Measurements from ENCODE around the gene AP1G2. TPM values are rescaled to one million over a fixed set of nuclear protein-coding genes. Genes with fewer than 3 reads are reported as not detected.
A peak's percentile ranks its signal among the peaks of the same experiment; 100 is the strongest.

AP1G2 gene
- total and polyA plus RNA-seq, 2 of the 13 experiments (the other 11 are each of a cell fraction or from before 2014, with no cell fraction given), result 96.9 to 611 TPM

DNA sequence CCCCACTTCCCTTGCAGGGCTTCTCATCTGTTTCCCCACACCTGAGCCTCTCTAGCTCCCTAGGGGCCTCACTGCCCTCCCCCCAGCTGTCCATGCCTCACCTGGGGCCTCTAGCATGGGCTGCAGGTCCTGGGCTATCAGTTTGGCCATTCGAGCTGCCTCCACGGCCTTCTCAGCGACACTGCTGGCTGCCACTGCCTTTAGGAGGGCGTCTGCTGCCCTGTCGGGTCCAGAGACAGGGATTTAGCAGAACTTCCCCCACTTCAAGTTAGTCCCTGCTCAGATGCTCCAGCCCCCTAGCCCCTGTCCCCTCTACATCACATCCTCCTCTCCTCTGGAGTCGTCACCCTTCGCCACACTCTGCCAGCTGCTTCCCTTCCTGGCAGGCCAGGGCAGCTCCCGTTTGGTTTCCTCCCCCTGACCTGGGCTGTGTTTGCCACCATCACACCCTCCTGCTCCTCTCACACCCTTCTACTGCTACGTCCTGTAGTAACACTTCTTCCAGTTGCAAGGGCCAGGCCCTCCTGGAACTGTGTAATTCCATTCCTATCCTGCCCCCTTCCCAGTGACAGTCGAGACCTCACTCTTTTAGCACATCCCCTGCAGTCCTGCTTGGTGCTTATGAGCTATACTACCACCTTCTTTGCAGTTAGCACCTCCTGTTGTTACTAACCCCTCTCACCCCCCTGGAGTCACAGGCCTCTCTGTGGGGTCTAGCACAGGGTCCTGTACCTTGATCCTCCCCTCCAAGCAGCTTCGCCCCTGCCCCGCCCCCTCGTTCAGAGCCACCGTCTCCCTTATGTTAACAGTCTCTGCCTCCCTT, 4.3 kb upstream of the AP1G2 start (continued):
- TF ChIP-seq ZHX2 (IDR thresholded peaks at IDR 0.05; ENCODE audit: low read depth) (no peak), ZHX2 (CRISPR knock-in tag; IDR thresholded peaks at IDR 0.05; ENCODE audit: borderline replicate concordance) (no peak), ZNF619 (CRISPR knock-in tag; IDR thresholded peaks at IDR 0.05) (peak; percentile 80; the same call in 1 of the 2 replicates), RERE (CRISPR knock-in tag; IDR thresholded peaks at IDR 0.05; ENCODE audit: low read depth) (no peak), MIXL1 (CRISPR knock-in tag; IDR thresholded peaks at IDR 0.05) (no peak), ZNF605 (CRISPR knock-in tag; IDR thresholded peaks at IDR 0.05) (no peak), ZNF747 (CRISPR knock-in tag; IDR thresholded peaks at IDR 0.05; ENCODE audit: borderline replicate concordance) (no peak), TBP (CRISPR knock-in tag; IDR thresholded peaks at IDR 0.05) (no peak)
- TF ChIP-seq, protein P1, sequence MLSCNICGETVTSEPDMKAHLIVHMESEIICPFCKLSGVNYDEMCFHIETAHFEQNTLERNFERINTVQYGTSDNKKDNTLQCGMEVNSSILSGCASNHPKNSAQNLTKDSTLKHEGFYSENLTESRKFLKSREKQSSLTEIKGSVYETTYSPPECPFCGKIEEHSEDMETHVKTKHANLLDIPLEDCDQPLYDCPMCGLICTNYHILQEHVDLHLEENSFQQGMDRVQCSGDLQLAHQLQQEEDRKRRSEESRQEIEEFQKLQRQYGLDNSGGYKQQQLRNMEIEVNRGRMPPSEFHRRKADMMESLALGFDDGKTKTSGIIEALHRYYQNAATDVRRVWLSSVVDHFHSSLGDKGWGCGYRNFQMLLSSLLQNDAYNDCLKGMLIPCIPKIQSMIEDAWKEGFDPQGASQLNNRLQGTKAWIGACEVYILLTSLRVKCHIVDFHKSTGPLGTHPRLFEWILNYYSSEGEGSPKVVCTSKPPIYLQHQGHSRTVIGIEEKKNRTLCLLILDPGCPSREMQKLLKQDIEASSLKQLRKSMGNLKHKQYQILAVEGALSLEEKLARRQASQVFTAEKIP (CRISPR knock-in tag; IDR thresholded peaks at IDR 0.05; ENCODE audit: borderline replicate concordance), result no peak
- TF ChIP-seq, protein P2, sequence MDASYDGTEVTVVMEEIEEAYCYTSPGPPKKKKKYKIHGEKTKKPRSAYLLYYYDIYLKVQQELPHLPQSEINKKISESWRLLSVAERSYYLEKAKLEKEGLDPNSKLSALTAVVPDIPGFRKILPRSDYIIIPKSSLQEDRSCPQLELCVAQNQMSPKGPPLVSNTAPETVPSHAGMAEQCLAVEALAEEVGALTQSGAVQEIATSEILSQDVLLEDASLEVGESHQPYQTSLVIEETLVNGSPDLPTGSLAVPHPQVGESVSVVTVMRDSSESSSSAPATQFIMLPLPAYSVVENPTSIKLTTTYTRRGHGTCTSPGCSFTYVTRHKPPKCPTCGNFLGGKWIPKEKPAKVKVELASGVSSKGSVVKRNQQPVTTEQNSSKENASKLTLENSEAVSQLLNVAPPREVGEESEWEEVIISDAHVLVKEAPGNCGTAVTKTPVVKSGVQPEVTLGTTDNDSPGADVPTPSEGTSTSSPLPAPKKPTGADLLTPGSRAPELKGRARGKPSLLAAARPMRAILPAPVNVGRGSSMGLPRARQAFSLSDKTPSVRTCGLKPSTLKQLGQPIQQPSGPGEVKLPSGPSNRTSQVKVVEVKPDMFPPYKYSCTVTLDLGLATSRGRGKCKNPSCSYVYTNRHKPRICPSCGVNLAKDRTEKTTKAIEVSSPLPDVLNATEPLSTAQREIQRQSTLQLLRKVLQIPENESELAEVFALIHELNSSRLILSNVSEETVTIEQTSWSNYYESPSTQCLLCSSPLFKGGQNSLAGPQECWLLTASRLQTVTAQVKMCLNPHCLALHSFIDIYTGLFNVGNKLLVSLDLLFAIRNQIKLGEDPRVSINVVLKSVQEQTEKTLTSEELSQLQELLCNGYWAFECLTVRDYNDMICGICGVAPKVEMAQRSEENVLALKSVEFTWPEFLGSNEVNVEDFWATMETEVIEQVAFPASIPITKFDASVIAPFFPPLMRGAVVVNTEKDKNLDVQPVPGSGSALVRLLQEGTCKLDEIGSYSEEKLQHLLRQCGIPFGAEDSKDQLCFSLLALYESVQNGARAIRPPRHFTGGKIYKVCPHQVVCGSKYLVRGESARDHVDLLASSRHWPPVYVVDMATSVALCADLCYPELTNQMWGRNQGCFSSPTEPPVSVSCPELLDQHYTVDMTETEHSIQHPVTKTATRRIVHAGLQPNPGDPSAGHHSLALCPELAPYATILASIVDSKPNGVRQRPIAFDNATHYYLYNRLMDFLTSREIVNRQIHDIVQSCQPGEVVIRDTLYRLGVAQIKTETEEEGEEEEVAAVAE (CRISPR knock-in tag; IDR thresholded peaks at IDR 0.05; ENCODE audit: borderline replicate concordance), result no peak
